ENCODE results near the gene ZKSCAN5. TPM values are rescaled to one million over a fixed set of nuclear protein-coding genes. Genes with fewer than 3 reads are reported as not detected.
"Not testable (repeated sequence)": the region's sequence is repeated elsewhere in the genome, so short reads cannot be mapped to it uniquely, and the experiment has no call there.

The ZKSCAN5 gene
- polyA plus RNA-seq, 10 donors: 7.6 to 11.2 (median 9.5) TPM

DNA sequence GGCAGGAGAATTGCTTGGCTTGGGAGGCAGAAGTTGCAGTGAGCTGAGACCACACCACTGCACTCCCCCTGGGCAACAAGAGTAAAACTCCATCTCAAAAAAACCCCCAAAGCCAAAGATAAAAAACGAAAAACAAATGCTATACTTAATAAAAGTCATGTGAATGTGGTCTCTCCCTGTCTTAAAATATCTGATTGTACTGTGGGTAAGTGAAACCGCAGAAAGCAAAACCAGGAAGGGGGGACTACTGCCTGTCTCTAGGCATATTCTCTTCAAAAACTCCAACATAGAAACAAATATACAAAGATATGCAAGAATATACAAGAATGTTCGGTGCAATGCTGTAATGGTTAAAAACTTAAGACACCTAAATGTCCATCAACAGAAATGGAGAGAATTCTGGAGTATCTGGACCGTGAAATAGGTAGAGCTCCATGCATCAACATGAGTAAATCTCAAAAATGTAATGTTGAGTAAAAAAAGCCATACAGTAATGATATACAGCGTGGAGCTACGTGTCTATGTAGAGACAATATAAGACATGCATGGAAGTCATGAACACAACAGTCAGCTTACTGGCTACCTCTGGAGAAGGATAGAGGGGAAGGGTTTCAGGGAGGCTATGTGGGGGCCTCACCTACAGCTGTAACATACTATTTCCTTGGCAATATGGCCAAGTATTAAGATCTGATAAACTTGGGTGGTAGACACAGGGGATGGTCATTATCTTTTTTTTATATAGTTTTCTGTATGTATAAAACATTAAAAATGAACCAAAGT is 6.5 kb upstream of the ZKSCAN5 start:
- DNase-seq: no peak

DNA sequence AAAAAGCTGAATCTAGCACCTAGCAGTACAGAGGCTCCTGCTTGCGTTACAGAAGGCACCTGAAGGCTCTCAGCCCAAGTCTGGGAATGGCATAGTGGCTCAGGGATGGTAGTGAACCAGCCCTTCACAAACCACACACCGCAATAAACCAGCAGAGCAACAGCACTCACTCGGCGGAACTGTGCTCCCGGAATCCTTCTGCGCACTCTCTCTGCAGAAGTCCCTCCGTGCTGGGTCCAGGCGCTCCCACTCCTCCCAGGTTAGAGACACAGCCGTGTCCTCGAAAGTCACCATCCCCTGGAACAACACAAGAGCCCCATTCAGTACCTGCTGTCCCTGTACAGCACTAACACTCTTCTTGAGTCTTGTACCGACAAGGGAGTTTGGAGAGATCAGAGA is 5.9 kb upstream of the ZKSCAN5 start:
- no peak for DNase-seq

DNA sequence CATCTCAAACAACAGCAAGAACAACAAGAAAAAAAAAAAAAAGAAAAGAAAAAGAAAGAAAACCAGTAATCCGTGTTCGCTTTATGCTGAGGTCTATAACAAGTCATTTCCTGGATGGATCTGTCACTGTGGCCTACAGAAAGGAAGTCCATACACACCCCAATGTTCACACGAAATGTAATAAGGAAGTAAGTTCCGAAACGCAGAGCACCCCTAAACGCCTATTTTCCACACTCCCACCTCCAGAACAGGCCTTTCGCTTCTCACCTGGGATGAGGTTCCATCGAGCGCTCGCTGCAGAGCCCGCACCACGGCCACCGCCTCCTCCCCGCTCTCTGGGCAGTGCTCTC is 5.1 kb upstream of the ZKSCAN5 start:
- DNase-seq: no peak

DNA sequence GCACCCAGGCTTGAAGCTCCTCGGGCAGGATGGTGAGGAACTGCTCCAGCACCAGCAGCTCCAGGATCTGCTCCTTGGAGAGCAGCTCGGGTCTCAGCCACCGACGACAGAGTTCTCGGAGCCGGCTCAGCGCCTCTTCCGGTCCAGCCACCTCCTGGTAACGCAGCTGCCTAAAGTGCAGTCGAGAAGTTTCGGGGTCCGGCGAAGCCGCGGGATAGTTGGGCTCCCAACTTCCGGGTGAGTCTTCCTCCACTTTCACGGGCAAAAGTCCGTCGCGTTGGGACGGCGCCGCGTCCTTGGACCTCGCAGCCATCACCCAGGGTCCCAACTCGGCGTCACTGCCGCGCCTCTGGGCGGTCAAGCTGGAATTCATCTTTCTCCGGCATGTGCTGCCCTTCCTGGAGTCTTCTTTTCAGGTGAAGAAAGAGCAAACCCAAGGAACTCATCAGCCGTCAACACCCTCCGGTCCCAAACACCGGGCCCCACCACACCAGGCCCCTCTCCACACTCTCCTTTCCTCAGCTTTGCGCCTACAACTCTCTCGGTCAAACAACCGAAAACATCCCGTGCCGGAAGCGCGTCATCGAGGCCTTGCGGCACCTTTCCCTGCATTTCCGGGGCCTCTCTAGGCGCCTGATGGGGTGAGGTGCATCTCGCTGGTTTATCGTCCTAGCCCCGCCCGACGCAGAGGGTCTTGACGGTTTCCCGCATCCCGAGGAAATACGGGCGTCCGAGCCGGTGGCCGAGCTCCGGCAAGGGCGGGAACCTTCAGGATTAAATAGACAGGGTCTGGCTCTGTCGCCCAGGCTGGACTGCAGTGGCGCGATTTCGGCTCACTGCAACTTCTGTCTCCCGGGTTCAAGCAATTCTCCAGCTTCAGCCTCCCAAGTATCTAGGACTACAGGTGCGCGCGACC is 4.5 kb upstream of the ZKSCAN5 start, which contains the start of gene ZNF394:
Gene ZNF394, minus strand, starts transcription at position 561 of the 916 bp plus-strand sequence. Its CDS starts 188 bp downstream, at position 373.
- peak; percentile 92 to 97 (median 94) for DNase-seq

DNA sequence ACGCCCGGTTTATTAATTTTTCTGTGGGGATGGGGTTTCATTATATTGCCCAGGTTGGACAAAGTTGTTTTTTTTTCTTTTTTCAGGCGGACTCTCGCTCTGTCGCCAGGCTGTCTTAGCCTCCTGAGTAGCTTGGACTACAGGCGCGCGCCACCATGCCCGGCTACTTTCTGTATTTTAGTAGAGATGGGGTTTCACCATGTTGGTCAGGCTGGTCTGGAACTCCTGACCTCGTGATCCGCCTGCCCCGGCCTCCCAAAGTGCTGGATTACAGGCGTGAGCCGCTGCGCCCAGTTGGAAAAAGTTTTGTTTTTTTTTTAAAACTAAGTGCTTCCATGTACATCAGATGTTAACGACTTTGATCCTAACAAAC is 3.8 kb upstream of the ZKSCAN5 start:
- DNase-seq: no peak

GRCh38 chr7:99501236-99501635 is 3.2 kb upstream of the ZKSCAN5 start:
- DNase-seq: not testable (repeated sequence)

DNA sequence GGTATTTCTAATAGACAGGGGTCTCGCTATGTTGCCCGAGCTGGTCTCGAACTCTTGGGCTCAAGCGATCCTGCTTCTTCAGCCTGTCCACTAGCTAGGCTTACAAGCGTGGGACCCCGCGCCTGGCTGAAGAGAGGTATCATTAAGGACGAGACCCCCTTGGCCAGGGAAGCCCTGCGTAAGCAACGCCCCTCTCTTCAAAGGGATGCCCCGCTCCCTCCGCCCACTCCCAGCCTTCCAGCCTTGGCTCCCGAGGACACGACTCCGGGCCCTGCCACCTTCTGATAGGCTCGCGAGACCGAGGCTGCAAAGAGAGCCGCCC is 220 bp upstream of the ZKSCAN5 start:
- DNase-seq: no peak

DNA sequence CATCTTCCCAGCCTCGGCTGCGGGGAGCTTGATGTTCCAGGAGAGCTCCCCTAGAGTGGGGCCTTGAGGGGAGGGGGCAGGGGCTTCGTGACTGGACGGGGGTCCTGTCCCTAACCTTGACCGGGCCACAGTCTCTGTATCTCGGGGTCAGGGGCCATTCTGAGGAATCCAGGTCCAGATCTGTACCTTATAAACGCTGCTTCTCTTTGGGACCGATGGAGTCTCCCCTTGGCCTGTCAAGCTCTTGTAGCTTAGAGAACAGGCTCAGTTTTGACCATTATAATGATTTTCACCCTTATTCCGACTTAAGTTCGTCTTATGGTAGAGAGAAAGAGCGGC is 831 bp downstream of the ZKSCAN5 start:
- DNase-seq: no peak

DNA sequence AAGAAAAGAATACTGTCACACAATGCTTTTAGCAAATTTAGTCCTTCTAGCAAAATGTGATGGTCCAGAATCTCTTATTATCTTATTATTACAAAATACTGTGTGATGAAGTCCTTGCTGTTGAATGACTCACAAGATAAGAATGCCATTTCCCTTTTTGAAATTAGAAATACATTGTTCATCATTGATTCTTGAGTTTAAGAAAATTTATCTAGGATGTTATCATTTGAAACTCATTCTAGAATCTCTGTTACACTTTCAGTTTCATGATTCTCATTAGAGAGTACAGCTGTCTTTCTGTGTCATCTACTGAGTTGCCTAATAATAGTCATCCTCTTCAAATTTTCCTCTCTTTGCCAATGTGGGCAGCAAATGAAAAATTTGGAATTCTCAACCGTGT is 9.6 kb downstream of the ZKSCAN5 start:
- DNase-seq: no peak

DNA sequence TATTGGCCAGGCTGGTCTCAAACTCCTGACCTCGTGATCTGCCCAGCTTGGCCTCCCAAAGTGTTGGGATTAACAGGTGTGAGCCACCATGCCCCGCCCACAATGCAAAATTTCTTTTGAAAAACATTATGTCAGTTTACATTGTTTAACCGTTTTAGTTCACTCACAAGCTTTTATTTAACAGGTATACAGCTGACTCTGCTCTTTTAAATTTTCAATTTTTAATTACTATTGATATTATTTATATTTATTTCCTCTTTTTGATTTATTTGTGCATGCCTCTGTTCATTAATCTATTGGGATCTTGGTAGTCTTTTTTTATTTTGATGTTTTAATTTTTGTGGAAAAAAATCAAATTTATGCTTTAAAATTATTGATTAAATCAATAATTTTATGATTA is 16.9 kb downstream of the ZKSCAN5 start:
- no peak for DNase-seq

DNA sequence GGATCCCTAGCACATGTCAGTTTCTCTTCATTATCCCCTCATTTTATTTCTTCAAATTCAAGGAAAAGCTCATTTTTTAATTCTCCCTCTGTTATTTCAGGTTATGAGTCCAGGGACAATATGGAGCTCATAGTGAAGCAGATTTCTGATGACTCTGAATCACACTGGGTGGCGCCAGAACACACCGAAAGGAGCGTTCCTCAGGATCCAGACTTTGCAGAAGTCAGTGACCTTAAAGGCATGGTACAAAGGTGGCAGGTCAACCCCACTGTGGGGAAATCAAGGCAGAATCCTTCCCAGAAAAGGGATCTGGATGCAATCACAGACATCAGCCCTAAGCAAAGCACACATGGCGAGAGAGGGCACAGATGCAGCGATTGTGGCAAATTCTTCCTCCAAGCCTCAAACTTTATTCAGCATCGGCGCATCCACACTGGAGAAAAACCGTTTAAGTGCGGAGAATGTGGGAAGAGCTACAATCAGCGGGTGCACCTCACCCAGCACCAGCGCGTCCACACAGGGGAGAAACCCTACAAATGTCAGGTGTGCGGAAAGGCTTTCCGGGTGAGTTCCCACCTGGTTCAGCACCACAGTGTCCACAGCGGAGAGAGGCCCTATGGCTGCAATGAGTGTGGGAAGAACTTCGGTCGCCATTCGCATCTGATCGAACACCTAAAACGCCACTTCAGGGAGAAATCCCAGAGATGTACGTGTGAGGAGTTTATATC is 21.4 kb downstream of the ZKSCAN5 start:
- no peak for DNase-seq

DNA sequence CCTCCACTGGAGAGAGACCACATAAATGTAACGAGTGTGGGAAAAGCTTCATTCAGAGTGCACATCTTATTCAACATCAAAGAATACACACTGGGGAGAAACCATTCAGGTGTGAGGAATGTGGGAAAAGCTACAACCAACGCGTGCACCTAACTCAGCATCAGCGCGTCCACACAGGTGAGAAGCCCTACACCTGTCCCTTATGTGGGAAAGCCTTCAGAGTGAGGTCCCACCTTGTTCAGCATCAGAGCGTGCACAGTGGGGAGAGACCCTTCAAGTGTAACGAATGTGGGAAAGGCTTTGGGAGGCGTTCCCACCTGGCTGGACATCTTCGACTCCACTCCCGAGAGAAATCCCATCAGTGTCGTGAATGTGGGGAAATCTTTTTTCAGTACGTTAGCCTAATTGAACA is 26.9 kb downstream of the ZKSCAN5 start:
- no peak for DNase-seq

DNA sequence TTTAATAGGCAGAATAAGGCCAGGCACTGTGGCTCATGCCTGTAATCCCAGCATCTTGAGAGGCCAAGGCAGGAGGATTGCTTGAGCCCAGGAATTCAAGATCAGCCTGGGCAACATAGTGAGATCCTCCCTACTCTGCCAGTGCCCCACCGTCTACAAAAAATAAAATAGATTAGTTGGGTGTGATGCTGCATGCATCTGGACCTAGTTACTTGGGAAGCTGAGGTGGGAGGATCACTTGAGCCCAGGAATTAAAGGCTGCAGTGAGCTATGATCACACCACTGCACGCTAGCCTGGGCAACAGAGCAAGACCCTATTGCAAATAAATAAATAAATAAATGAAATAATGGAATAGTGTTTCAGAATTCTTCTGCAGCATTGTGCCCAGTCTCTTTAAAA is 31.2 kb downstream of the ZKSCAN5 start:
- DNase-seq: no peak

DNA sequence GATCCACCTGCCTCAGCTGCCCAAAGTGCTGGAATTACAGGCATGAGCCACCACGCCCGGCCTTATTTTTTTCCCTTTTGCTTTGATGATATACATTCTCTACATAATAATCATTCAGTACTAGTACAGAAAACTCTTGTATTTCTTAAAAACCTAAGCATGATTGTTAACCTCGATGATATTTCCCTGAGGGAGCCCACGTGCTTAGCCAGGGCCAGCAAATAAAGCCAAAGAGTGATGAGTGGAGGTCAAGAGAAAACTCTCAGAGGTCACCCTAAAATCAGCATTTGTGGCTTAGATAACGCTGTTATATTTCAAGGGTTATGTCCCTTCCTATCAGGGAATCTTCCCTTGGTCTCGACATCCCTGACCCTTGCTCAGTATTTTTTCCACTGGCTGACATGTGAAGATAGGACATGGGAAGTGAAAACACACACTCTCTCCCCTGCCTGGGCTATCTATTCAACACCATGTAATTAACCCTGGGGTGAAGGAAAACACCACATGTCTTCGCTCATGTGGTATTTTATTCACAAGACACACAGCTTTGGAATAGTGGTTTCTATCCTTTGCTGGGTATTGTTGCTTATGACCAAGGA is 34.9 kb downstream of the ZKSCAN5 start:
- DNase-seq: no peak

DNA sequence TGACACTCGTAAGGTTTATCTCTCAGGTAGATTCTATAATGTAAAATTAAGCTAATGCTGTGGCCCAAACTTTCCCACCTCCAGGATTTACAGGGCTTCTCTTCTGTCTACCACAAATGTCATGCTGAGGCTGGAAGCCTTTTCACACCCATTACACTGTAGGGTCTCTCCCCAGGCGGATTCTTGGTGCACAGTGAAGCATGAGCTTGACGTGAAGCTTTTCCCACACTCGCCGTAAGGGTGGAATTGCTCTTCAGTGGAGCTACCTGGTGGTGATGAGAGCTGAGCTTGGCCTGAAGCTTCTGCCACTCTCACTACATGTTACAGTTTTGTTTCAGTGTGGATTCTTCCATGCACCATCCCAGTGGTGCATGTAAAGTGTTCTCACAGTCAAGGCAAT is 36.1 kb downstream of the ZKSCAN5 start:
- DNase-seq: no peak

GRCh38 chr7:99541212-99541611 is 36.8 kb downstream of the ZKSCAN5 start:
- DNase-seq: no peak

DNA sequence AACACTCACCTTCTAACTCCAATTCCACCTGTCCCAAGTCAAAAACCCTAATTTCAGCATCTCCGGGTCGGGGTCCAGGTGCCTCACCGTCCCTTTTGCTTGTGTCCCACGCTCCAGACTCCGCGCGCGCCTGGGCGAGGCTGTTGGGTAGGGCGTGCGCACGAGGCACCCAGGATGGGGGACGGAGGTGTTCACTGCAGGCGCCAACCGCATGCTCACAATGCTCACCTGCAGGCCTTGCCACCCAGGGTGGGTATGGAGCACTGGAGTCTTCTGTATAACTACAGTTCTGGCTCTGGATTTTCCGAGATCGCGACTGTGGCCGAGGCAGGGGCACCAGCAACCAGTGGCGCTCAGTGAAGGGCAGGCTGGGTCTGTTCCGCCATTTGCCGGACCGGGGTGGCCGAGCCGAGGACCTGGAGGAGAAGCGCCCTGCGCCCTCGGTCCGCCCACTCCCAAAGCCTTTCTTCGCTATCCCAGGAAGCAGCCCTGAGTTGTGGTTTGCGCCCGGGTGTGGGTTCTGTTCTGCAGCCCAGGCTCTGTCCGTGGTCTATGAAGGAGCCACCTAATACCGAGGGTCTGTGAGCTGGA is 38.7 kb downstream of the ZKSCAN5 start:
- DNase-seq: no peak

DNA sequence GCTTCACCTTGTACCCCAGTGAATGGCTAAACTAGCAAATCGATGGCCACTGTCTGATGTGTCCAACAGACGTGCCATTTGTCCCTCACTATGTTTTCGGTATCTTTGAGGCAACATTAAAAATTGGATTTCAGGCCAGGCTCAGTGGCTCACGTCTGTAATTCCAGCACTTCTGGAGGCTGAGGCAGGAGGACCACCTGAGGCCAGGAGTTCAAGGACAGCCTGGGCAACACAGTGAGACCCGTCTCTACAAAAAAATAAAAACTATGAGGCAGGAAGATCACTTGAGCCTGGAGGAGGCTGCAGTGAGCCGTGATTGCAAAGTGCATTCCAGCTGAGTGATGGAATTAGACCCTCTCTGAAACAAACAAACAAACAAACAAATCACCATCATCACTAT is 39.5 kb downstream of the ZKSCAN5 start:
- DNase-seq: no peak

- DNase-seq: not testable (repeated sequence)
These were observed 40.8 kb downstream of the ZKSCAN5 start for GRCh38 chr7:99545308-99545707.

- not testable (repeated sequence) for DNase-seq
These were observed 45.1 kb downstream of the ZKSCAN5 start for GRCh38 chr7:99549545-99549944.

DNA sequence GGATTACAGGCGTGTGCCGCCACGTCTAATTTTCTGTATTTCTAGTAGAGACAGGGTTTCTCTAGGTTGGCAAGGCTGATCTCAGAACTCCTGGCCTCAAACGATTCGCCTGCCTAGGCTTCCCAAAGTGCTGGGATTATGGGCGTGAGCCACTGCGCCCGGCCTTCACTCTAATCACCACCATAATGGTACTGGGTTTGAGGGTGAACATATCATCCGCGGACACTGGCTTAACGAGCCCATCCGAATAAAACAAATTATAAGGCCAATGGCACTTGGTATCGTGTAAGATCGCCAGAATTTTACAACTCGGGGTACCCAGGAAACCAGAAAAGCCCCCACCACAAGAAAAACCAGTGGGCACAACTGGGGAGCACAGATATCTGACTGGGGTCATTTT is 46.9 kb downstream of the ZKSCAN5 start:
- no peak for DNase-seq

All from muscle of back (tissue), 11 donors.